Measurements from ENCODE around the gene GPSM3. TPM values are rescaled to one million over a fixed set of nuclear protein-coding genes. Genes with fewer than 3 reads are reported as not detected.

The GPSM3 gene
- total RNA-seq, 2 donors from 2014 or later: 12.9 to 25.0 TPM

DNA sequence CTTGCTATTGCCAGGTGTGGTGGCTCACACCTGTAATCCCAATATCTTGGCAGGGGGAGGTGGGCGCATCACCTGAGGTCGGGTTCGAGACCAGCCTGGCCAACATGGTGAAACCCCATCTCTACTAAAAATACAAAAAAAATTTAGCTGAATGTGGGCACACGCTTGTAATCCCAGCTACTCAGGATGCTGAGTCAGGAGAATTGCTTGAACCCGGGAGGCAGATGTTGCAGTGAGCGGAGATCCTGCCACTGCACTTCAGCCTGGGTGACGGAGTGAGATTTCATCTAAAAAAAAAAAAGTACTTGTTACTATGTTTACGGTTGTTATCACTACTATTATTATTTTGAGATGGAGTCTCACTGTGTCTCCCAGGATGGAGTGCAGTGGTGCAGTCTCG lies 35.6 kb downstream of the GPSM3 start:
- H3K9me3 Mint-ChIP-seq: peaks cover 11% of the 10 kb centered on the region
- Histone ChIP-seq H3K27me3 (ENCODE audit: control insufficient read depth, insufficient read depth, low read length, poor library complexity, severe bottlenecking) (no peaks in the 10 kb centered on the region), H3K27ac (ENCODE audit: low read depth, low read length) (no peak overlapping the region), H3K4me3 (ENCODE audit: low read length) (no peak overlapping the region), H3K4me1 (ENCODE audit: control insufficient read depth, insufficient read depth, low read length) (peaks cover 11% of the 10 kb centered on the region), H3K9me3 (ENCODE audit: control insufficient read depth, low read length) (peaks cover 16% of the 10 kb centered on the region), H3K9ac (ENCODE audit: extremely low read depth, low read length, poor library complexity, severe bottlenecking) (no peak overlapping the region), H3K36me3 (ENCODE audit: control insufficient read depth, insufficient read depth, low read length) (peaks cover 36% of the 10 kb centered on the region)
- H3K4me3 Mint-ChIP-seq: no peak overlapping the region
- TF ChIP-seq, protein P1, sequence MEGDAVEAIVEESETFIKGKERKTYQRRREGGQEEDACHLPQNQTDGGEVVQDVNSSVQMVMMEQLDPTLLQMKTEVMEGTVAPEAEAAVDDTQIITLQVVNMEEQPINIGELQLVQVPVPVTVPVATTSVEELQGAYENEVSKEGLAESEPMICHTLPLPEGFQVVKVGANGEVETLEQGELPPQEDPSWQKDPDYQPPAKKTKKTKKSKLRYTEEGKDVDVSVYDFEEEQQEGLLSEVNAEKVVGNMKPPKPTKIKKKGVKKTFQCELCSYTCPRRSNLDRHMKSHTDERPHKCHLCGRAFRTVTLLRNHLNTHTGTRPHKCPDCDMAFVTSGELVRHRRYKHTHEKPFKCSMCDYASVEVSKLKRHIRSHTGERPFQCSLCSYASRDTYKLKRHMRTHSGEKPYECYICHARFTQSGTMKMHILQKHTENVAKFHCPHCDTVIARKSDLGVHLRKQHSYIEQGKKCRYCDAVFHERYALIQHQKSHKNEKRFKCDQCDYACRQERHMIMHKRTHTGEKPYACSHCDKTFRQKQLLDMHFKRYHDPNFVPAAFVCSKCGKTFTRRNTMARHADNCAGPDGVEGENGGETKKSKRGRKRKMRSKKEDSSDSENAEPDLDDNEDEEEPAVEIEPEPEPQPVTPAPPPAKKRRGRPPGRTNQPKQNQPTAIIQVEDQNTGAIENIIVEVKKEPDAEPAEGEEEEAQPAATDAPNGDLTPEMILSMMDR (conservative IDR thresholded peaks at IDR 0.05): no peak
- peaks cover 28% of the 10 kb centered on the region for H3K4me1 Mint-ChIP-seq
- peaks cover 49% of the 10 kb centered on the region for H3K36me3 Mint-ChIP-seq (ENCODE audit: low read depth)
- 92 to 96% methylated on average over 8 to 9 of the region's 9 CpGs for WGBS, 2 experiments (ENCODE audit: insufficient coverage in 1 of 2, insufficient read length in 1 of 2)
- peaks cover 8% of the 10 kb centered on the region for H3K27me3 Mint-ChIP-seq (ENCODE audit: insufficient read depth)
- no peak for DNase-seq
- no peak overlapping the region for H3K27ac Mint-ChIP-seq

DNA sequence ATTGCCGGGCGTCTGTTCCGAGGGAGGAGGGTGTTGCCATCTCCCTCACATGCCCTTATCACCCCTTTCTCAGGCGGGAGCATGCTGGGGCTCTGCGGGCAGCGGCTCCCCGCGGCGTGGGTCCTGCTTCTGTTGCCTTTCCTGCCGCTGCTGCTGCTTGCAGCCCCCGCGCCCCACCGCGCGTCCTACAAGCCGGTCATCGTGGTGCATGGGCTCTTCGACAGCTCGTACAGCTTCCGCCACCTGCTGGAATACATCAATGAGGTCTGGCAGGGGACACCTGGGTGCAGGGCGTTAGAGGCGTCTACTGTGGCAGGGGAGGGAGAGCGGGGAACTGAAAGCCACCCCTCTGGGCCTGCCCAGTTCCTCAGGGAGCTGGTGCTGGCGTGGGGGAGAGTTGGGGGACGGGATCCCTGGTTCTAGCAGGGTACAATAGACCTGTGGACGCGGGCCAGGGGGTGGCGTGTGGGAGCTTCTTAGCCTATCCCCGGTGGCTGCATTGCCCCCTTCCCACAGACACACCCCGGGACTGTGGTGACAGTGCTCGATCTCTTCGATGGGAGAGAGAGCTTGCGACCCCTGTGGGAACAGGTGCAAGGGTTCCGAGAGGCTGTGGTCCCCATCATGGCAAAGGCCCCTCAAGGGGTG lies 37.8 kb downstream of the GPSM3 start:
- Histone ChIP-seq H3K4me1 (ENCODE audit: control insufficient read depth, insufficient read depth, low read length) (peaks cover 11% of the 10 kb centered on the region), H3K27me3 (ENCODE audit: control insufficient read depth, insufficient read depth, low read length, poor library complexity, severe bottlenecking) (no peaks in the 10 kb centered on the region), H3K36me3 (ENCODE audit: control insufficient read depth, insufficient read depth, low read length) (peaks cover 36% of the 10 kb centered on the region), H3K9me3 (ENCODE audit: control insufficient read depth, low read length) (peaks cover 16% of the 10 kb centered on the region), H3K9ac (ENCODE audit: extremely low read depth, low read length, poor library complexity, severe bottlenecking) (peak overlapping the region; percentile 94), H3K4me3 (ENCODE audit: low read length) (peak overlapping the region; percentile 98), H3K27ac (ENCODE audit: low read depth, low read length) (peak overlapping the region; percentile 75)
- TF ChIP-seq, protein P1 (conservative IDR thresholded peaks at IDR 0.05): peak; percentile 77
- Mint-ChIP-seq H3K27me3 (ENCODE audit: insufficient read depth) (peaks cover 22% of the 10 kb centered on the region), H3K36me3 (ENCODE audit: low read depth) (peaks cover 41% of the 10 kb centered on the region), H3K9me3 (peaks cover 11% of the 10 kb centered on the region), H3K4me3 (peak overlapping the region; percentile 97), H3K4me1 (peaks cover 40% of the 10 kb centered on the region), H3K27ac (peak overlapping the region; percentile 98)
- WGBS, 2 experiments (ENCODE audit: insufficient coverage in 1 of 2, insufficient read length in 1 of 2): 16 to 29% methylated on average over 23 to 34 of the region's 34 CpGs
- DNase-seq: peak; percentile 91

- peak within 1 kb of the TSS; percentile 94 for H3K9ac ChIP-seq (ENCODE audit: extremely low read depth, low read length, poor library complexity, severe bottlenecking)
- peaks cover 11% of the 10 kb centered on the region for H3K4me1 ChIP-seq (ENCODE audit: control insufficient read depth, insufficient read depth, low read length)
- H3K36me3 ChIP-seq (ENCODE audit: control insufficient read depth, insufficient read depth, low read length): peaks cover 34% of the 10 kb centered on the region
- Mint-ChIP-seq H3K4me1 (peaks cover 40% of the 10 kb centered on the region), H3K27ac (peak within 1 kb of the TSS; percentile 98), H3K36me3 (ENCODE audit: low read depth) (peaks cover 35% of the 10 kb centered on the region), H3K9me3 (peaks cover 11% of the 10 kb centered on the region), H3K27me3 (ENCODE audit: insufficient read depth) (peaks cover 27% of the 10 kb centered on the region), H3K4me3 (peak within 1 kb of the TSS; percentile 97)
- TF ChIP-seq, protein P1 (conservative IDR thresholded peaks at IDR 0.05): peak; percentile 63
- WGBS, 2 experiments (ENCODE audit: insufficient coverage in 1 of 2, insufficient read length in 1 of 2): 0% methylated on average over 13 to 50 of the region's 52 CpGs
- H3K4me3 ChIP-seq (ENCODE audit: low read length): peak within 1 kb of the TSS; percentile 98
- H3K27me3 ChIP-seq (ENCODE audit: control insufficient read depth, insufficient read depth, low read length, poor library complexity, severe bottlenecking): no peaks in the 10 kb centered on the region
- peak within 1 kb of the TSS; percentile 77 for H3K27ac ChIP-seq (ENCODE audit: low read depth, low read length)
- H3K9me3 ChIP-seq (ENCODE audit: control insufficient read depth, low read length): peaks cover 16% of the 10 kb centered on the region
- peak; percentile 95 for DNase-seq
Measured at GRCh38 chr6:32153564-32154513, 38.6 kb downstream of the GPSM3 start, which contains the start of gene PPT2. PPT2 (plus strand) TSS chr6:32154141; CDS start chr6:32154595, 454 bp downstream.
